GM12801 (cell line): ENCODE data around the gene CTNNA2.

Source experiments
- CTCF ChIP-seq: IDR thresholded peaks from one replicate; pipeline ENCODE4 v1.5.1; 2011; ENCODE audit warnings: control low read depth; ENCODE audit not compliant: insufficient read length; ENCODE audit errors: extremely low read depth

The CTNNA2 gene

GRCh38 chr2:79757526-79757925 is 244.7 kb downstream of the CTNNA2 start:
- TF ChIP-seq CTCF: no peak

GRCh38 chr2:79758042-79758441 is 245.2 kb downstream of the CTNNA2 start:
- TF ChIP-seq CTCF: no peak

DNA sequence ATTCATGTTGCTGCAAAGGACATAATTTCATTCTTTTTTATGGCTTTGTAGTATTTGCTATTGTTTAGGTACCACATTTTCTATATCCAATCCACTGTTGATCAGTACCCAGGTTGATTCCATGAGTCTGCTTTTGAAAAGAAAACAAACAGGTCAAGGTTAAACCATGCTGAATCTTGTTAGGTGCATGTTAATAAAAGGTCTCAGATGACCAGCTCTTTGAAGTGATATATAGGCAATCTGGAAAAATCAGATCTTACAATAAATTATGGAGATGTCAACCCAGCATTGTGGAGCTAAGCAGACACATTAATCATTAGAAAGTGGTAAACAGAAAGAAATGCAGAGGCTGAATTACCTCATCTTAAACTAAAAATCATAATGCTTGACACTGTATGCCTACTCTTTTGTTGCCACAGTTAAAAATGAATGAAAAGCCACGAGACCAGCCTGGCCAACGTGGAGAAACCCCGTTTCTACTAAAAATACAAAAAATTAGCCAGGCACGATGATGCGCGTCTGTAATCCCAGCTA is 246.0 kb downstream of the CTNNA2 start:
- TF ChIP-seq CTCF: no peak

DNA sequence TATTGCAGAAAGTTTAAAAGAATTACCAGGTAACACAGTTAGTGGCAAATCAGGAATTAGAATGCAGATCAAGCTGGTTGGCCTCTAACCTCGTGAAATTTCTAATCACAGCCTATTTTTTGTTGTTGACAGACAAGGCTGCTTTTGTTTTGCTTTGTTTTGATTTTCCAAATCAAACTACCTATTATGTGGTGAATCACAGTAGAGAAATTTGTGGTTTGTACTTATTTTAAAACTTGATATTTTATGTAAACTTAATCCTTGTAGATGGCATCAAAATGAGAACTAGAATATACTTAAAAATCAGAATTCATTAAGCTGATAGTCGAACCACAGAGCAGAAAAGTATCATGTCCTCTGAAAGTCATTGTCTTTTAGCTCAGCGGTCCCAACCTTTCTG is 258.1 kb downstream of the CTNNA2 start:
- TF ChIP-seq CTCF: no peak

- no peak for TF ChIP-seq CTCF
Observed at GRCh38 chr2:79771493-79771892, 258.6 kb downstream of the CTNNA2 start.

GRCh38 chr2:79774016-79774415 is 261.2 kb downstream of the CTNNA2 start:
- TF ChIP-seq CTCF: no peak

GRCh38 chr2:79776461-79776860 is 263.6 kb downstream of the CTNNA2 start:
- no peak for TF ChIP-seq CTCF

- no peak for TF ChIP-seq CTCF
Observed at GRCh38 chr2:79780781-79781180, 267.9 kb downstream of the CTNNA2 start.
